Measurements from ENCODE around the gene IRF2BP1.
"Not testable (repeated sequence)": the region's sequence is repeated elsewhere in the genome, so short reads cannot be mapped to it uniquely, and the experiment has no call there.

IRF2BP1 gene

GRCh38 chr19:45876161-45876410 lies 9.9 kb downstream of the IRF2BP1 start:
- DNase-seq (ENCODE audit: extremely low read depth, low read depth), result no peak

GRCh38 chr19:45874620-45874966 lies 11.3 kb downstream of the IRF2BP1 start:
- no peak for DNase-seq (ENCODE audit: extremely low read depth, low read depth)
- TF ChIP-seq CTCF (IDR thresholded peaks at IDR 0.05; ENCODE audit: low read depth, low read length, missing control alignments), result no peak
- H3K4me3 ChIP-seq (replicated peaks; ENCODE audit: low read depth, low read length), result no peak overlapping the region

More at GRCh38 chr19:45876161-45876410, 9.9 kb downstream of the IRF2BP1 start:
- TF ChIP-seq CTCF (IDR thresholded peaks at IDR 0.05; ENCODE audit: low read depth, low read length, missing control alignments), result no peak
- no peak overlapping the region for H3K4me3 ChIP-seq (replicated peaks; ENCODE audit: low read depth, low read length)

GRCh38 chr19:45873219-45873772 lies 12.6 kb downstream of the IRF2BP1 start:
- no peak for DNase-seq (ENCODE audit: extremely low read depth, low read depth)
- H3K4me3 ChIP-seq (replicated peaks; ENCODE audit: low read depth, low read length), result no peak overlapping the region
- no peak for TF ChIP-seq CTCF (IDR thresholded peaks at IDR 0.05; ENCODE audit: low read depth, low read length, missing control alignments)

- DNase-seq (ENCODE audit: extremely low read depth, low read depth), result no peak
- H3K4me3 ChIP-seq (replicated peaks; ENCODE audit: low read depth, low read length), result no peak overlapping the region
- TF ChIP-seq CTCF (IDR thresholded peaks at IDR 0.05; ENCODE audit: low read depth, low read length, missing control alignments), result no peak
These were observed 13.6 kb downstream of the IRF2BP1 start for GRCh38 chr19:45872095-45872919.

- no peak for TF ChIP-seq CTCF (IDR thresholded peaks at IDR 0.05; ENCODE audit: low read depth, low read length, missing control alignments)
- no peak overlapping the region for H3K4me3 ChIP-seq (replicated peaks; ENCODE audit: low read depth, low read length)
- DNase-seq (ENCODE audit: extremely low read depth, low read depth), result no peak
These were observed 15.1 kb downstream of the IRF2BP1 start for GRCh38 chr19:45870798-45871197.

- not testable (repeated sequence) for H3K4me3 ChIP-seq (replicated peaks; ENCODE audit: low read depth, low read length); DNase-seq (ENCODE audit: extremely low read depth, low read depth)
These were observed 18.7 kb downstream of the IRF2BP1 start for GRCh38 chr19:45867241-45867640.

GRCh38 chr19:45866400-45867176 lies 19.4 kb downstream of the IRF2BP1 start:
- no peak for TF ChIP-seq CTCF (IDR thresholded peaks at IDR 0.05; ENCODE audit: low read depth, low read length, missing control alignments)
- DNase-seq (ENCODE audit: extremely low read depth, low read depth), result no peak
- no peak overlapping the region for H3K4me3 ChIP-seq (replicated peaks; ENCODE audit: low read depth, low read length)
